Astrocyte (in vitro differentiated cells and primary cell): ENCODE data around the gene CORO2B.

Experiments
- CTCF ChIP-seq: IDR thresholded peaks from 2 replicates; pipeline ENCODE4 v1.5.1; 2011; ENCODE audit warnings: low read depth, mild to moderate bottlenecking, inconsistent platforms, low read length, moderate library complexity; ENCODE audit not compliant: insufficient read depth
- EZH2 ChIP-seq: IDR thresholded peaks from 2 replicates; pipeline ENCODE4 v1.6.1; 2012; ENCODE audit warnings: mild to moderate bottlenecking, low read length, inconsistent platforms; ENCODE audit not compliant: insufficient read depth

GRCh38 chr15:68565726-68566125 is 13.1 kb upstream of the CORO2B start:
- TF ChIP-seq CTCF = no peak
- TF ChIP-seq EZH2 = no peak
